Vagina (tissue), 2 donors: ENCODE results near the gene IL18. TPM values are rescaled to one million over a fixed set of nuclear protein-coding genes. Genes with fewer than 3 reads are reported as not detected.
A peak's percentile ranks its signal among the peaks of the same experiment; 100 is the strongest.
"Not testable (repeated sequence)": the region's sequence is repeated elsewhere in the genome, so short reads cannot be mapped to it uniquely, and the experiment has no call there.

Experiments
- DNase-seq, 2 donors: peaks; one replicate each; pipeline ENCODE4 v3.0.0-alpha.2; 2017; ENCODE audit errors: extremely low spot score in 2 of 2
- H3K27ac ChIP-seq: fragments of 200-600 bp; sonication (generic); one replicate; pipeline ENCODE4 v1.5.1; 2019
- H3K27me3 ChIP-seq: fragments of 200-600 bp; sonication (generic); one replicate; pipeline ENCODE4 v1.5.1; 2019
- H3K36me3 ChIP-seq, 2 donors: fragments of 200-600 bp; sonication (generic); one replicate each; pipeline ENCODE4 v1.5.1; 2017 to 2019
- H3K4me1 ChIP-seq: fragments of 200-600 bp; sonication (generic); one replicate; pipeline ENCODE4 v1.5.1; 2019
- H3K4me3 ChIP-seq, 2 donors: fragments of 200-600 bp; sonication (generic); 1 replicate in 1 of 2; 2 replicates in 1 of 2; pipeline ENCODE4 v1.5.1; 2016 to 2019
- H3K9me3 ChIP-seq: fragments of 200-600 bp; sonication (generic); one replicate; pipeline ENCODE4 v1.5.1; 2019
- POLR2A ChIP-seq, 2 donors: fragments of 450-650 bp; IDR thresholded peaks; one replicate each; pipeline ENCODE4 v1.6.1; 2017; ENCODE audit warnings: antibody characterized with exemption in 2 of 2, mild to moderate bottlenecking in 2 of 2, moderate library complexity in 2 of 2
- POLR2AphosphoS5 ChIP-seq, 2 donors: sonication (generic); formaldehyde crosslinking; IDR thresholded peaks; one replicate each; pipeline ENCODE4 v1.9.0; 2017; ENCODE audit warnings: antibody characterized with exemption in 2 of 2, mild to moderate bottlenecking in 2 of 2, low read depth in 1 of 2; ENCODE audit not compliant: insufficient read depth in 1 of 2
- intact Hi-C: fragments of 100-400 bp; cut with DNase I; formaldehyde crosslinking; loops from one replicate; pipeline ENCODE4 v1.15.1; 2023
- total RNA-seq: library from RNA; depleted of rRNA; stranded (reverse); fragments of >200 nt; gene quantifications from one replicate; pipeline ENCODE4 v1.2.3, GENCODE V29; 2016
- TF ChIP-seq, protein P1 (sequence below), 3 experiments: fragments of 450-650 bp in 2 of 3; fragments of 200-600 bp in 1 of 3; sonication (generic) in 1 of 3; IDR thresholded peaks; one replicate each; pipeline ENCODE4 v1.5.1; 2017 to 2019; ENCODE audit warnings: antibody characterized with exemption in 3 of 3, mild to moderate bottlenecking in 2 of 3, moderate library complexity in 2 of 3

IL18 gene
- total RNA-seq, 1 donor from 2014 or later, result 48.6 TPM

DNA sequence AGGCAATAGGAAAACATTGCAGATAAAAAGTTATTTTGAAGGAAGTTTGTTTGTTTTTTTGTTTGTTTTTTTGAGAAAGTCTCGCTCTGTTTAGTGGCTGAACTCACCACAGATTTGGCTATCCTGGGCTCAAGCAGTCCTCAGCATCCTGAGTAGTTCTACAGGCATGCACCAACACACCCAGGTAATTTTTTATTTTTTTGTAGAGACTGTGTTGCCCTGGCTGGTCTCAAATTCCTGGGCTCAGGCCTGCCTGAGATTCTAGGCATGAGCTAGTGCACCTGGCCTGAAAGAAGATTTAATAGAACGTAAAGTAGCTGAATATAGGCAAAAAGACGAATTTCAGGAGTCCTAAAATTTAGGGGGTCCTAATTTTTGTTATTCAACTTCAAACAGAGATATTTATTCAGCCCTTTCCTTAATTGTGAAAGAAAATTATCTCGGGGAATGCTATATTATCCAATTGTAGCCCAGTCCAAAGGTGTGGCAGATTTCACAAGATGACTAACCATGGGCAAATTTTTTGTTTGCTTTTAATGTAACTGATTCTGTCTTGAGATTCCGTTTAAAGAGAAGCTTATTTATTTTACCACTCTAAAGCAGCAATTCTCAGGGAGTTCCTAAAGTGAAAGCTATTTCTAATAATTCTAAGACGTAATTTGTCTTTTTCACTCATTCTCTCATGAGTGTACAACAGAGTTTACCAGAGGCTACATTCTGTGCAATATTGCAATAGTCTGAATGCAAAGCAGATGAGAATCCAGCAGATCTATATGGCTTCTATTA lies 940 bp downstream of the IL18 start:
- Histone ChIP-seq H3K36me3 (no peaks in the 10 kb centered on the region), H3K27me3 (no peaks in the 10 kb centered on the region), H3K4me3 (peak overlapping the region; percentile 17 to 39), H3K27ac (peak overlapping the region; percentile 55), H3K9me3 (no peaks in the 10 kb centered on the region), H3K4me1 (peaks cover 8% of the 10 kb centered on the region)
- intact Hi-C loops, result no loop called here
- DNase-seq, result no peak
- TF ChIP-seq POLR2AphosphoS5 (IDR thresholded peaks at IDR 0.05; ENCODE audit: insufficient read depth in 1 of 2, low read depth in 1 of 2), result peak in 1 of 2 donors; percentile 32
- TF ChIP-seq, protein P1, sequence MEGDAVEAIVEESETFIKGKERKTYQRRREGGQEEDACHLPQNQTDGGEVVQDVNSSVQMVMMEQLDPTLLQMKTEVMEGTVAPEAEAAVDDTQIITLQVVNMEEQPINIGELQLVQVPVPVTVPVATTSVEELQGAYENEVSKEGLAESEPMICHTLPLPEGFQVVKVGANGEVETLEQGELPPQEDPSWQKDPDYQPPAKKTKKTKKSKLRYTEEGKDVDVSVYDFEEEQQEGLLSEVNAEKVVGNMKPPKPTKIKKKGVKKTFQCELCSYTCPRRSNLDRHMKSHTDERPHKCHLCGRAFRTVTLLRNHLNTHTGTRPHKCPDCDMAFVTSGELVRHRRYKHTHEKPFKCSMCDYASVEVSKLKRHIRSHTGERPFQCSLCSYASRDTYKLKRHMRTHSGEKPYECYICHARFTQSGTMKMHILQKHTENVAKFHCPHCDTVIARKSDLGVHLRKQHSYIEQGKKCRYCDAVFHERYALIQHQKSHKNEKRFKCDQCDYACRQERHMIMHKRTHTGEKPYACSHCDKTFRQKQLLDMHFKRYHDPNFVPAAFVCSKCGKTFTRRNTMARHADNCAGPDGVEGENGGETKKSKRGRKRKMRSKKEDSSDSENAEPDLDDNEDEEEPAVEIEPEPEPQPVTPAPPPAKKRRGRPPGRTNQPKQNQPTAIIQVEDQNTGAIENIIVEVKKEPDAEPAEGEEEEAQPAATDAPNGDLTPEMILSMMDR (IDR thresholded peaks at IDR 0.05), result no peak

DNA sequence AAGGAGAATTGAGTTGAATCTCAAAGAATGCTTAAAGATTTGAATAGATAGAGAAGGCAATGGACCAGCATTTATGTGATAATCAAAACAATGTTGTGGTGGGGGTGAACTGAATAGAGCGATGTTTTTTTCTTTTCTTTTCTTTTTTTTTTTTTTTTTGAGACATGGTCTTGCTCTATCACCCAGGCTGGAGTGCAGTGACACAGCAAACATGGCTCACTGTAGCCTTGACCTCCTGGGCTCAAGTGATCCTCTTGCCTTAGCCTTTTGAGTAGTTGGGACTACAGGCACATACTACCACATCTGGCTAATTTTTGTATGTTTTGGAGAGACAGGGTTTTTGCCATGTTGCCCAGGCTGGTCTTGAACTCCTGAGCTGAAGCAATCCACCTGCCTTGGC lies 1.7 kb downstream of the IL18 start:
- H3K36me3 ChIP-seq, DNase-seq, intact Hi-C loops, H3K27me3 ChIP-seq, H3K9me3 ChIP-seq: not testable (repeated sequence)
- Histone ChIP-seq H3K4me3 (peak overlapping the region in 1 of 2 donors; percentile 39), H3K4me1 (peaks cover 15% of the 10 kb centered on the region), H3K27ac (peak overlapping the region; percentile 55)

DNA sequence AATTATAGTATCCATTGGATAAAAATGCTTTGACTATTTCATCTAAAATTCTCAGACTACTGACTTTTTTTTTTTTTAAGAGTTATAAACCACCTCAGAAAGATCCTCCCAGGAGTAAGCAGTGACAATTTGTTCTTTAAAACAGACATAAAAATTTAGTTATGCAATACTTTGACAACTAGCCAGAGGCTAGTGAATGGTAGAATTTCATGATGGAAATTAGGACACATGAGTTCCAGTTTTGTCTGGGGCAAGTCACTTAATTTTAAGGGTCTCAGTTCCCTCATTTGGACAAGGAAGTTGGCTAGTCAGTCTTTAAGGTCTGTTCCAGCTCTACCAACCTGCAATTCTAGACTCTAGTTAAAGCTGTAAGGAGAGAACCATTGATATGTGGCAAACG lies 2.9 kb downstream of the IL18 start:
- Histone ChIP-seq H3K4me3 (peak overlapping the region in 1 of 2 donors; percentile 39), H3K4me1 (peaks cover 21% of the 10 kb centered on the region), H3K27me3 (no peaks in the 10 kb centered on the region), H3K9me3 (no peaks in the 10 kb centered on the region), H3K27ac (peak overlapping the region; percentile 55), H3K36me3 (no peaks in the 10 kb centered on the region)
- TF ChIP-seq, protein P1 (IDR thresholded peaks at IDR 0.05), result no peak
- TF ChIP-seq POLR2AphosphoS5 (IDR thresholded peaks at IDR 0.05; ENCODE audit: insufficient read depth in 1 of 2, low read depth in 1 of 2) (peak in 1 of 2 donors; percentile 68), POLR2A (IDR thresholded peaks at IDR 0.05) (no peak)
- intact Hi-C loops, result no loop called here
- DNase-seq, result no peak

DNA sequence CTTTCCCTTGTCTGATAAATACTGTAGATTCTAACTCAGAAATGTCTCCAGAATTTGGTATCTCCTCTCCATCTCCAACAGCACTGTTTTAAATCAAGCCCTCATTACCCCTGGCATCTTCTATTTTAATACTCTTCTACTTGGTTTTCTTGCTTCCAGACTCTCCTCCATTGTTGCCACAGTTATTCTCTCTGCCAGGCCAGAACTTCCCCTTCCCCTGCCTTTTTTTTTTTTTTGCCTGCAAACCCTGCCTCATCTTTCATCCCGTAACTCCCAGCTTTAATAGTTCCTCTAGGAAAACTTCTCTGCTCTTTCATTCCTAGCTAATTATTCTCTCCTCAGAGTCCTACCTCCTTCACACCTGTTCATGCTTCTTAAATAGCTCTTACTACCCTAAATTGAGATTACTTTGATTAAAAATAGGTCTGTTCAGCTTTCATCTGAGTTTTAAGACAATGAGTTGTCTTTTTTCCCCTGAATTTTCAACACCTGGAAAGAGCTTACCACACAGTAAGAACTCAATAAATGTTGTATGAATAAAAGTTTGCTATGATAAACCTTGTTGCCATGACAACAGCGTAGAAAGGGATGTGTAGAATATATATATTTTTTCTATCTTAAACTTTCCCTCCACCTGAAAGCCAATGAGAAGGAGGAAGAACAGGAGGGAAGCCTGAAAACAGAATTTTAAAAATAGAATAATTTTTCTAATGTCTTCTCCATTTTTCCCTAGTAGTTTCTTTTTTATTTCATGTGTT lies 3.6 kb downstream of the IL18 start:
- Histone ChIP-seq H3K9me3 (no peaks in the 10 kb centered on the region), H3K36me3 (no peaks in the 10 kb centered on the region), H3K27me3 (no peaks in the 10 kb centered on the region), H3K27ac (peak overlapping the region; percentile 55), H3K4me3 (peak overlapping the region in 1 of 2 donors; percentile 39), H3K4me1 (peaks cover 21% of the 10 kb centered on the region)
- TF ChIP-seq, protein P1 (IDR thresholded peaks at IDR 0.05), result no peak
- no peak for TF ChIP-seq POLR2A (IDR thresholded peaks at IDR 0.05)
- TF ChIP-seq POLR2AphosphoS5 (IDR thresholded peaks at IDR 0.05; ENCODE audit: insufficient read depth in 1 of 2, low read depth in 1 of 2), result no peak
- intact Hi-C loops, result no loop called here
- no peak for DNase-seq

DNA sequence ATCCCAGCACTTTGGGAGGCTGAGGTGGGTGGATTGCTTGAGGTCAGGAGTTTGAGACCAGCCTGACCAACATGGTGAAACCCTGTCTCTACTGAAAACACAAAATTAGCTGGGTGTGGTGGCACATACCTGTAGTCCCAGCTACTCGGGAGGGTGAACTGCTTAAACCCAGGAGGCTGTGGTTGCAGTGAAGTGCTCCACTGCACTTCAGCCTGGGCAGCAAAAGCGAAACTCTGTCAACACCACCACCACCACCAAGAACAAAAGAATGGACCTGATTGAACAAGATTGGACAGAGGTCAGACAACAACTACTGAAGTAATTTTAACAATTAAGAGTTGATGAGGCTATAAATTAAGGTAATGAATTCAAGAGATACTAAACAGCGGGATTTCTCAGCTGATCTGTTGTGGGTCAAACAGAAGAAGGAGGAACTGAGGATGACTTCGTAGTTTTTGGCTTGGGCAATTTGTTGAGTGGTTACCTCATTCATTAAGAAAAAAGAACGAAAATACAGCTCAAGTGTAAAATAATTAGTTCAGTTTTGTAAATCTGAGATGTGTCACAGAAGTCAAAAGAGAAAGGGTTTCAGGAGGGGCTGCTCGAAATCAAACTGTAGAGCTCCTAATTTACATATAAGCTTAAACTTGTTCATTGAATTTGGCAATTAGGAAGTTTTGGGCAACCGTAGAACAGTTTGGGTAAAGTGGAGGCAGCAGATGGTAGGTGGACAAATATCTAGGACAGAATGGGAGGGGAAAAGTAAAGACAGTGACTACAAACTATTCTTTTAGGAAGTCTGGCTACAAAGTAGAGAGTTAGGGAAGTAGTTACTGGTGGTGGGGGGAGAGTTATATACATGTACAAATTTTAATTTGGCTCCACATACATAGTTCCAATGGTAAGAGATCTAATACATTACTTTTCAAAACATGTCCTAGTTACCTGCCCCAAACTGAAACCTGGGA lies 4.5 kb downstream of the IL18 start:
- Histone ChIP-seq H3K4me1 (peaks cover 21% of the 10 kb centered on the region), H3K4me3 (peak overlapping the region in 1 of 2 donors; percentile 39)

More for the DNA sequence above, 4.5 kb downstream of the IL18 start:
- H3K27me3 ChIP-seq, result no peaks in the 10 kb centered on the region
- intact Hi-C loops, result no loop called here
- no peak for DNase-seq
- peak overlapping the region; percentile 55 for H3K27ac ChIP-seq
- H3K9me3 ChIP-seq, result no peaks in the 10 kb centered on the region
- no peaks in the 10 kb centered on the region for H3K36me3 ChIP-seq
- TF ChIP-seq, protein P1 (IDR thresholded peaks at IDR 0.05), result no peak
- TF ChIP-seq POLR2AphosphoS5 (IDR thresholded peaks at IDR 0.05; ENCODE audit: insufficient read depth in 1 of 2, low read depth in 1 of 2) (no peak), POLR2A (IDR thresholded peaks at IDR 0.05) (no peak)
